Stimulated activated CD4-positive, alpha-beta T cell treated with anti-CD3 and anti-CD28 coated beads, Interleukin-1b, Interleukin-23, amount 100 ng/mL, for 24 hours (primary cell): ENCODE data around the gene SEMA3G.

ENCODE experiments used
- DNase-seq, 4 experiments: peaks; one replicate each; pipeline ENCODE4 v3.0.0-alpha.2; 2020; ENCODE audit warnings: low read depth in 4 of 4, low spot score in 1 of 4

Gene SEMA3G

GRCh38 chr3:52454938-52455282 lies 10.0 kb upstream of the SEMA3G start:
- no peak for DNase-seq

GRCh38 chr3:52454250-52454937 lies 9.5 kb upstream of the SEMA3G start:
- DNase-seq = no peak

GRCh38 chr3:52453496-52454249 lies 8.8 kb upstream of the SEMA3G start, which contains the start of gene TNNC1:
Gene TNNC1, minus strand, starts transcription at chr3:52454041. Its CDS starts 26 bp downstream, at chr3:52454015.
- no peak for DNase-seq

GRCh38 chr3:52452570-52453221 lies 7.8 kb upstream of the SEMA3G start:
- DNase-seq = no peak

GRCh38 chr3:52452126-52452525 lies 7.2 kb upstream of the SEMA3G start:
- no peak for DNase-seq

GRCh38 chr3:52451237-52452083 lies 6.6 kb upstream of the SEMA3G start:
- no peak for DNase-seq

GRCh38 chr3:52450489-52451236 lies 5.8 kb upstream of the SEMA3G start:
- DNase-seq = no peak

GRCh38 chr3:52447512-52448355 lies 2.8 kb upstream of the SEMA3G start:
- no peak for DNase-seq

GRCh38 chr3:52446631-52447511 lies 2.0 kb upstream of the SEMA3G start:
- peak; percentile 50 to 64 (median 58) for DNase-seq

GRCh38 chr3:52446042-52446441 lies 1.1 kb upstream of the SEMA3G start:
- no peak for DNase-seq

GRCh38 chr3:52443791-52444687 lies 864 bp downstream of the SEMA3G start:
- no peak for DNase-seq

- no peak for DNase-seq
Observed at GRCh38 chr3:52443268-52443610, 1.7 kb downstream of the SEMA3G start.

- no peak for DNase-seq
Observed at GRCh38 chr3:52442409-52443267, 2.3 kb downstream of the SEMA3G start.

GRCh38 chr3:52441772-52442332 lies 3.1 kb downstream of the SEMA3G start:
- DNase-seq = no peak

GRCh38 chr3:52441091-52441771 lies 3.7 kb downstream of the SEMA3G start:
- no peak for DNase-seq

- DNase-seq = no peak
Observed at GRCh38 chr3:52440671-52441070, 4.2 kb downstream of the SEMA3G start.
